Neural progenitor cell (in vitro differentiated cells): ENCODE data around the gene DCC. TPM values are rescaled to one million over a fixed set of nuclear protein-coding genes. Genes with fewer than 3 reads are reported as not detected.

ENCODE experiments used
- DNase-seq: peaks from one replicate; pipeline ENCODE4 v3.0.0-alpha.2; 2016; ENCODE audit warnings: low spot score
- H2AFZ ChIP-seq: fragments of 200-600 bp; sonication (generic); replicated peaks from 2 replicates; pipeline ENCODE4 v1.6.1; 2016; ENCODE audit warnings: antibody characterized with exemption
- H3F3A ChIP-seq: fragments of 200-600 bp; sonication (generic); 2 replicates; pipeline ENCODE4 v1.6.1; 2016; ENCODE audit warnings: antibody characterized with exemption, low read depth
- H3K27ac ChIP-seq: fragments of 200-600 bp; sonication (generic); 2 replicates; pipeline ENCODE4 v1.5.1; 2016; ENCODE audit warnings: mild to moderate bottlenecking
- H3K27me3 ChIP-seq: fragments of 200-600 bp; sonication (generic); 2 replicates; pipeline ENCODE4 v1.6.1; 2016; ENCODE audit warnings: mild to moderate bottlenecking, moderate library complexity
- H3K36me3 ChIP-seq: fragments of 200-600 bp; sonication (generic); 2 replicates; pipeline ENCODE4 v1.5.1; 2016
- H3K4me1 ChIP-seq: fragments of 200-600 bp; sonication (generic); 2 replicates; pipeline ENCODE4 v1.6.1; 2016; ENCODE audit warnings: mixed run types
- H3K4me2 ChIP-seq: fragments of 200-600 bp; sonication (generic); 2 replicates; pipeline ENCODE4 v1.6.1; 2016
- H3K4me3 ChIP-seq: fragments of 200-600 bp; sonication (generic); 2 replicates; pipeline ENCODE4 v1.5.1; 2016
- H3K79me2 ChIP-seq: fragments of 200-600 bp; sonication (generic); 2 replicates; pipeline ENCODE4 v1.6.1; 2016; ENCODE audit warnings: low read depth
- H3K9ac ChIP-seq: fragments of 200-600 bp; sonication (generic); 2 replicates; pipeline ENCODE4 v1.6.1; 2016
- H3K9me3 ChIP-seq: fragments of 200-600 bp; sonication (generic); 2 replicates; pipeline ENCODE4 v1.5.1; 2016; ENCODE audit warnings: low read depth
- H4K20me1 ChIP-seq: fragments of 200-600 bp; sonication (generic); 2 replicates; pipeline ENCODE4 v1.6.1; 2016; ENCODE audit warnings: low read depth
- H3K27ac Mint-ChIP-seq: 3 replicates; pipeline ENCODE4 v1.8.0; 2021; ENCODE audit warnings: mixed read lengths
- H3K27me3 Mint-ChIP-seq: 2 replicates; pipeline ENCODE4 v1.8.0; 2022; ENCODE audit warnings: low read depth, mild to moderate bottlenecking, inconsistent platforms, moderate library complexity, mixed read lengths; ENCODE audit not compliant: insufficient read depth
- H3K36me3 Mint-ChIP-seq: 3 replicates; pipeline ENCODE4 v1.8.0; 2021; ENCODE audit warnings: mixed read lengths
- H3K4me1 Mint-ChIP-seq: 3 replicates; pipeline ENCODE4 v1.8.0; 2021; ENCODE audit warnings: mixed read lengths
- H3K4me3 Mint-ChIP-seq: 3 replicates; pipeline ENCODE4 v1.8.0; 2021; ENCODE audit warnings: mild to moderate bottlenecking, moderate library complexity, mixed read lengths
- H3K9me3 Mint-ChIP-seq: 3 replicates; pipeline ENCODE4 v1.8.0; 2020; ENCODE audit warnings: mixed read lengths
- CTCF ChIP-seq: fragments of 200-600 bp; sonication (generic); IDR thresholded peaks from 2 replicates; pipeline ENCODE4 v1.5.1; 2017; ENCODE audit warnings: antibody characterized with exemption, mild to moderate bottlenecking
- EZH2 ChIP-seq: fragments of 200-600 bp; sonication (generic); IDR thresholded peaks from 2 replicates; pipeline ENCODE4 v1.6.1; 2017; ENCODE audit warnings: antibody characterized with exemption, mild to moderate bottlenecking, moderate library complexity
- EZH2phosphoT487 ChIP-seq: fragments of 200-600 bp; sonication (generic); IDR thresholded peaks from 2 replicates; pipeline ENCODE4 v1.6.1; 2017; ENCODE audit warnings: antibody characterized with exemption
- total RNA-seq: library from RNA; depleted of rRNA; stranded (reverse); fragments of >200 nt; gene quantifications from 2 replicates; pipeline ENCODE4 v1.2.3, GENCODE V29; 2015; ENCODE audit warnings: low replicate concordance

The DCC gene
- total RNA-seq, 1 donor from 2014 or later: 0.41 TPM

- H3K9me3 Mint-ChIP-seq: no peaks in the 10 kb centered on the region
- H3K4me1 Mint-ChIP-seq: peaks cover 4% of the 10 kb centered on the region
- no peak overlapping the region for H3K4me3 ChIP-seq
- no peaks in the 10 kb centered on the region for H3K79me2 ChIP-seq
- H3K4me1 ChIP-seq: no peaks in the 10 kb centered on the region
- H4K20me1 ChIP-seq: no peaks in the 10 kb centered on the region
- H3F3A ChIP-seq: no peaks in the 10 kb centered on the region
- H3K36me3 Mint-ChIP-seq: no peaks in the 10 kb centered on the region
- H3K9me3 ChIP-seq: no peaks in the 10 kb centered on the region
- no peak overlapping the region for H3K4me3 Mint-ChIP-seq
- no peak overlapping the region for H3K27ac ChIP-seq
- no peak overlapping the region for H3K27ac Mint-ChIP-seq
- H3K27me3 ChIP-seq: no peaks in the 10 kb centered on the region
- TF ChIP-seq EZH2 (no peak), EZH2phosphoT487 (no peak), CTCF (peak; percentile 31)
- peak; percentile 12 for DNase-seq
- peaks cover 4% of the 10 kb centered on the region for H3K27me3 Mint-ChIP-seq
- H2AFZ ChIP-seq: no peak overlapping the region
- H3K4me2 ChIP-seq: no peak overlapping the region
- H3K36me3 ChIP-seq: no peaks in the 10 kb centered on the region
- no peak overlapping the region for H3K9ac ChIP-seq
These were observed 83.1 kb downstream of the DCC start for GRCh38 chr18:52422985-52423601.

- H3K4me1 Mint-ChIP-seq: peaks cover 4% of the 10 kb centered on the region
- Histone ChIP-seq H3K4me1 (no peaks in the 10 kb centered on the region), H3K4me3 (no peak overlapping the region), H3K9me3 (no peaks in the 10 kb centered on the region), H3K27ac (no peak overlapping the region), H3K36me3 (no peaks in the 10 kb centered on the region), H3K27me3 (no peaks in the 10 kb centered on the region), H3K9ac (no peak overlapping the region), H3K4me2 (no peak overlapping the region), H2AFZ (no peak overlapping the region), H4K20me1 (no peaks in the 10 kb centered on the region), H3K79me2 (no peaks in the 10 kb centered on the region), H3F3A (no peaks in the 10 kb centered on the region)
- TF ChIP-seq CTCF: no peak
- TF ChIP-seq EZH2phosphoT487: no peak
- no peak for TF ChIP-seq EZH2
- no peaks in the 10 kb centered on the region for H3K27me3 Mint-ChIP-seq
- no peak overlapping the region for H3K4me3 Mint-ChIP-seq
- no peaks in the 10 kb centered on the region for H3K36me3 Mint-ChIP-seq
- H3K9me3 Mint-ChIP-seq: no peaks in the 10 kb centered on the region
- DNase-seq: no peak
- H3K27ac Mint-ChIP-seq: no peak overlapping the region
These were observed 86.0 kb downstream of the DCC start for GRCh38 chr18:52426041-52426440.

- Histone ChIP-seq H3K9me3 (no peaks in the 10 kb centered on the region), H4K20me1 (no peaks in the 10 kb centered on the region), H3K27ac (no peak overlapping the region), H2AFZ (no peak overlapping the region), H3K27me3 (no peaks in the 10 kb centered on the region), H3K79me2 (no peaks in the 10 kb centered on the region), H3K4me3 (no peak overlapping the region), H3K4me2 (no peak overlapping the region), H3K4me1 (no peaks in the 10 kb centered on the region), H3F3A (no peaks in the 10 kb centered on the region), H3K9ac (no peak overlapping the region), H3K36me3 (no peaks in the 10 kb centered on the region)
- TF ChIP-seq EZH2phosphoT487 (no peak), CTCF (no peak), EZH2 (no peak)
- Mint-ChIP-seq H3K27ac (no peak overlapping the region), H3K27me3 (no peaks in the 10 kb centered on the region), H3K9me3 (no peaks in the 10 kb centered on the region), H3K4me3 (no peak overlapping the region), H3K36me3 (no peaks in the 10 kb centered on the region), H3K4me1 (peaks cover 4% of the 10 kb centered on the region)
- DNase-seq: no peak
These were observed 86.5 kb downstream of the DCC start for GRCh38 chr18:52426462-52426861.
